CD4-positive, alpha-beta T cell treated with Interleukin-15 for 4 hours (primary cell): Measurements from ENCODE around the gene VPS13D.
"Not testable (repeated sequence)": the region's sequence is repeated elsewhere in the genome, so short reads cannot be mapped to it uniquely, and the experiment has no call there.

Experiments used
- DNase-seq: peaks from one replicate; pipeline ENCODE4 v3.0.0-alpha.2; 2020; ENCODE audit warnings: low spot score

VPS13D gene

DNA sequence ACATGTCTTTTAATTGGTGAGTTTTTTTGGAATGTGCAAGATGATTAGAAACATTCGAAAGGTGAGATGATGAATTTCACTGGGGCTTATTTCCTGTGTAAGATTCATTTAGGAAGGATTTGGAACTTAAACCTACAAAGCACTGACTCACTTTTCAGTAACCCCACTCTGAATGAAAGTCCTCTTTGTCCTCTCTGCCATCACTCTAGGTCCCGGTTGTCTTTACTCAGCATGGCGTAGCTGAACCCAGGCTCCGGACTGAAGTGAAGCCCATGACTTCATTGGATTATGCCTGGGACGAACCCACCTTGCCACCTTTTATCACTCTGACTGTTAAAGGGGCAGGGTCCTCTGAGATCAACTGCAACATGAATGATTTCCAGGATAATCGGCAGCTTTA is 139.4 kb downstream of the VPS13D start:
- DNase-seq = no peak

DNA sequence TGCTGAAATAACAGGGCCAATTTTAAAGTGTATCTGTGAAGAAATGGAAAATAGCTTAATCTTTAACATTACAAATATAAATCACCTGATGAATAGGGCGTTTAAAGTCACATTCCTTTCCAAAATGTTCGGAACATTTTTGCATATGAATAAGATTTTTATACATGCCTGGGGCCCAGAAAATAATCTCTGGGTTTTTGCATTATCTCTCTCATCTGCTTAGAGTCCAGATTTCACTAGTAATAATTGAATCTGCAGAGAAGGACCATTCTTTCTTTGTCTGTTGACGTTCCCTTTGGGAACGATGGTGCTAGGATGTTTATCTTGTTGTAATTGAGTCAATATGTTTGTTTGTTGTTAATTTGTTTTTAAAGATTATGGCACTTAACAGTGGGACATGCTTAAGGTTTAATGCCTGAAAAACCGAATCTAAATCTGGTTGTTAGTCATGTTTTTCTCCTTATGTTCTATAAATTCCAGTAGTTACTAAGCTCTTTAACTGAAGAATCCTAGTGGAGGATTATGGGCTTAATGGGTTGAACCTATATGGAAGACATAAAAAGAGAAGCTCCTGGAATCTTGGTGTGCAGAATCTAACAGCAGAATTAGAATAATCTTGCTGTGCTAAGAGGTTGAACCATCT is 140.6 kb downstream of the VPS13D start:
- DNase-seq = no peak

DNA sequence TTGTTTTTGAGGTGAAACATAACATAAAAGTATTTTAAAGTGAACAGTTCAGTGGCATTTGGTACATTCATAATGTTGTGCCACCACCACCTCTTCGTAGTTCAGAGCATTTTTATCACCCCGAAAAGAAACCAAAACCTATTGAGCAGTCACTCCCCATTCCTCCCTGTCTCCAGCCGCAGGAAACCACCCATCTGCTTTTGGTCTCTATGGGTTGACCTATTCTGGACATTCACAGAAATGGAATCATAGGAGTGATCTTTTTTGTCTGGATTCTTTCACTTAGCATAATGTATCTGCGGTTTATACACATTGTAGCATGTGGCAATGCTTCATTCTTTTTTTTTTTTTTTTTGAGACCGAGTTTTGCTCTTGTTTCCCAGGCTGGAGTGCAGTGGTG is 141.2 kb downstream of the VPS13D start:
- DNase-seq = no peak

DNA sequence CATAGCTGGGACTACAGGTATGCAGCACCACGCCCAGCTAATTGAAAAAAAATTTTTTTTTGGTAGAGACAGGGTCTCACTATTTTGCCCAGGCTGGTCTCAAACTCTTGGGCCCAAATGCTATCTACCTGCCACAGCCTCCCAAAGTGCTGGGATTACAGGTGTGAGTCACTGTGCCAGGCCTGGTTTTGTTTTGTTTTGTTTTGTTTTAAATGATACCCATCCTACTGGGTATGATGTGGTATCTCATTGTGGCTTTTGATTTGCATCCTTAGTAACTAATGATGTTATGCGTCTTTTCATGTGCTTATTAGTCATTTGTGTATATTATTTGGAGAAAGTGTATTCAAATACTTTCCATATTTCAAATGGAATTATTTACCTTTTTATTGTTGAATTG is 142.3 kb downstream of the VPS13D start:
- peak; percentile 33 for DNase-seq

DNA sequence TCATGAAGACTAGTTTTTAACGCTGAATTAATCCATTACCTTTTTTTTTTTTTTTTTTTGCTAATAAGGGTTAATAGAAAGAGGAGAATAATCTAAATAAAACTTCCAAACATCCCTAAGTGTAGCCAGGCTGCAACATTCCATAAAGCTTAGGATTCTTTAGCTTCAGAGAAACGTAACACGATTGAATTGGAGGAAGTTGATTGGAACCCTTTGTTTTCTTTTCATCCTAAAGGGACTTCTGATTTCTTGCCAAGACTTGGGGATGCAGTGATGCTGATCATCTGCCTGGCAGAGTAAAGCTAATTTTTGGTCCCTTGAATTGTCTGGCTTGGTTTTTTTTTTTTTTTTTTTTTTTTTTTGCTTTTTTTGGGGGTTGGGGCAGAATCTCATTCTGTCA is 142.9 kb downstream of the VPS13D start:
- DNase-seq = no peak

DNA sequence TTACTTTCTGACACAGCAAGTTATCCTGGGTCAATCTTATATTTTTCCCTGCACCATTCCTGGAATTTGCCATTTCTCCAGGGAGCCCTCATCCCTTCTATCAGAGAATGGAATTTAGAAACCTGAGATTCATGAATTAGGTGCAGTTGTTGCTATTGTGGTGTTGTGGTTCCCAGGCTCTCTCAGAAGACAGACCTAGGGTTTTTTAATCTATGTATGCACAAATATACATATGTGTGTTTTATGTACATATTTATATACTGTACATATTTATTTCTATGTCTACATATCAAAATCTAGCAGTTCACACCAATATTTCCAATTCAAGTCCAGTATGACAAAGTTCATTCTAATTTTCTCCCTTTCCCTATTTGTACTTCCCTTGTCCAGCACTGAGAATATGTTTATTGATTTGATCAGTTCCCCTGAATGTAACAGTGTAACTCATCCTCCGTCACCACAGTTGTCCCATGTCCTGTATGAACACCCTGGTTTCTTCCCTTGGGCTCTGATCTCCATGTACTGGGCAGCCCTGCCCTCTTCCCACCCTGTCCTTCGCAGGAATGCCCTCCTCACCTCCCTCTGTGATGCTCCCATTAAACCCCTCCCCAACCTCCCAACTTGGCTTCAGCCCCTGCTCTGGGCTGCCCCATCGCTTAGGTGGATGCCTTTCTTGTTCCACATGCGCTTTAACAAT is 145.5 kb downstream of the VPS13D start:
- DNase-seq = no peak

DNA sequence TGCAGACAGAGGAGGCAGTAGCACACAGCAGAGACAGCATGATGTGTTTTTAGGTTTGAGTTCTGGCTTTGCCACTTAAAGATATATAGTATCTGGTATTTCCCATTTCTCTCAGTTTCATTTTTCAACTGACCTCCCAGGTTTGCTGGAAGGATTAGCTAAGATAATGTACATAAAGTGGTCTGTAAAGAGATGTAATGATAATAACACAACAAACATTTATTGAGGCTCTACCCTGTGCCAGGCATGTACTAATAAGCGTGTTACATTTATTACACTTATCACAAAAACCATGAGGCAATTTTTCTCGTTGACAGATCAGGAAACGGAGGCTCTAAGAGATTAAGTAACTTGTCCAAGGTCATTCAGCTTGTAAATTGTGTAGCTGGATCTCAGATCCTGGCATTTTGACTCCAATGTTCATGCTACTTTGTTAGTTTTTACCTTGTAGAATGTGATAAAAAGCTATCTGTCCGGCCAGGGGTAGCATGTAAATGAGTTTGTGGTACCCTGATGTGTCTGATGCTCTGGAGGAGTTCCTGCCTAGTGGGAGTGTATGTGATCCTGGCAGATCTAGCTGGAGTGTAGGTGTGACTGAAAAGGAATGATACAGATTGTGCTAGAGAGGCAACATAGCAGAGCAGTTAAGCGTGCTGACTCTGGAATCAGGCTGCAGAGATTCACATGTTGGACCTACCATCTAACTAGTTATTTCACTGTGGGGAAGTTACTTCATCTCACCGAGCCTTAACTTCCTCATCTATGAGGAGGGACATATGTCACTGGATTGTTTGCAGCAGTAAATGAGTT is 146.6 kb downstream of the VPS13D start:
- DNase-seq = no peak

DNA sequence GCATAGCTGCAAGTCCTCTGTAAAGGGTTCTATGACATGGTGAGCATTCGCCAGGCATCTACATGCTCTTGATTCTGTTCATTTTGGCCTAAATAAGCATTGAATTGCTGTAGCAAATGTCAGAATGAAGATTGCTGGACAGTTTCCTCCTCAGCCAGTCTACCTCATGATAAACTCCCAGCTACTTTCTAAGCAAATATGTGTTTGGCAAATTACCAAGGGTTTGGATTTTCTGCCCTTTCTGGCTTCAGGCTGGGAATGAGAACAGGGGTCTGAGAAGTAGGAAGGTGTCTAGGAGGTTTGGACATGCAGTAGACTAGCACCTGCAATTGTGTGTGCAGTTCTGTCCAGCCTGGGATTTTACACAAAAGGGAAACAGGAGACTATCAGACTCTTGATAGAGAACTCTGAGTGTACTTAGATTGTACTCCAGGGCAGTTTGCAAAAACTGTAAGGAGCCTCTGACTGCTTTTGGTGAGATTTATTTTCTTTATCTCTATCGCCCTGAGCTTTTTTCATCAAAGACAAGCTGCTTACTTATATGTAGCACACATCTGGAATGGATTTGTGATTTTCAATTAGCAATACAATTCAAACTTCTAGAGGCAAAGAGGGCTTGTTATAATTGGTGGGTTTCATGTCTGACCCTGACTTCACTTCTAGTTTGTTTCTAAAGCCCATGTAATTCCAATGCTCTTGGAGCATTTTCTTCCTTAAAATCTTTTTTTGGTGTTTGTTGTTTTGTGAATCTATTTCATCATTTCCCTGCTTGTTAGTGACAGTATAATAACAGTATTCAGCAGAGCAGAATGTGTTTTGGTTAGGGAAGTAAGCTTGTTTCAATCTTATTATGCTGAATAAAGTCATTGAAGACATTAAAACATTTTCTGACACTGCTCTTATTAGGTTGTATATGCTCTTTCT is 150.8 kb downstream of the VPS13D start:
- no peak for DNase-seq

DNA sequence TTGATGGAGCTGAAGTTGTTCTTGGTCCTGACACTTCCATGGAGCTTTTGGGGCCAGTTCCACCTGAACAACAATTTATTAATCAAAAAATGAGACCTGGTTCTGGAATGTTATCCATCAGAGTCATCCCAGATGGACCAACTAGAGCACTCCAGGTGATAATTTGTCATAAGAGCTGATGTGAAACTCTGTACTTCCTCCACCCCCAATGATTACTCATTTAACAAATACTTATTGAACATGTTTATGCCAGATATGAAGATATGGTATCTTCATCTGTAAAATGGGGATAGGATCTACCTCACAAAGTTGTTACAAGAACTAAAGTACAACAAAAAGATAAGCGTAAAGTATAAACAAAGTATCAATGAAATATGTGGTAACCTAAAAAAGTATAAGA is 153.2 kb downstream of the VPS13D start:
- no peak for DNase-seq

DNA sequence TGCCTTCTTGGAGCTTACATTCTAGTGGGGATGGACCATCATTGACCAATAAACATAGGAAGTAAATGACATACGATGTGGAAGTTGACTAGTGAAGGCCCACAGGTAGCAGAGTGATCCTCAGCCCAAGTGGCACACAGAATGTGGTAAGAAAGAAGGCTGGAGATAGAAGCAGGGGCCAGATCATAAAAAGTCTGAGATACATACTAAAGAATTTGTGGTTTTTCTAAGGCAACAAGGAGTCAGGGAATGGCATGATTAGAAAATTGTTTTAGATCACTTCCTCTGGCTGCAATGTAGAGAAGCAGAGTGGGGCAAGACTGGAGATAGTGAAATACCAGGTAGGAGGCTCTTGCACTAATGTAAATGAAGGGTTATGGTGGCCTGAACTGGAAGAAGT is 154.0 kb downstream of the VPS13D start:
- no peak for DNase-seq

DNA sequence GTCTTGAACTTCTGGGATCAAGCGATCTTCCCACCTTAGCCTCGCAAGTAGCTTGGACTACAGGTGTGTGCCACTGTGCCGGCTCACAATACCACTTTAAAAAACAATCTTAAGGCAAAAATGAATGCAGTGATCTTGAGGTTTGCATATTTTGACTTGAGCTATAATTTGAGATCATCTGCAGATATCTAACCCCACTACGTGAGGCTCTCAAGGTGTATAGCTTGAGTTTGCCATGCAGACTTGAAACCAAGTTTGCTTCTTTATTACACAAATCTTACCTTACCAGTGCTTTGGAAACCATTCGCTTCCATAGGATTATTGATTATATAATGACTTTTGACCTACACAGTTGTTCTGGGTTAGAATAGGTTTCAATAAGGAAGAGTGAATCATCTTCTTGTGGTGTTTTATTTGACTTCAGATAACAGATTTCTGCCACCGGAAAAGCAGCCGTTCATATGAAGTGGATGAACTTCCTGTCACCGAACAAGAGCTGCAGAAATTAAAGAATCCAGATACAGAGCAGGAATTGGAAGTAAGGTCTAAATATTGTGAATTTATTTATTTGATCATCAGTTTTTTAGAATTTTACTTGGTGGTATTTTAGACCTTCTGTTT is 155.1 kb downstream of the VPS13D start:
- peak; percentile 57 for DNase-seq

DNA sequence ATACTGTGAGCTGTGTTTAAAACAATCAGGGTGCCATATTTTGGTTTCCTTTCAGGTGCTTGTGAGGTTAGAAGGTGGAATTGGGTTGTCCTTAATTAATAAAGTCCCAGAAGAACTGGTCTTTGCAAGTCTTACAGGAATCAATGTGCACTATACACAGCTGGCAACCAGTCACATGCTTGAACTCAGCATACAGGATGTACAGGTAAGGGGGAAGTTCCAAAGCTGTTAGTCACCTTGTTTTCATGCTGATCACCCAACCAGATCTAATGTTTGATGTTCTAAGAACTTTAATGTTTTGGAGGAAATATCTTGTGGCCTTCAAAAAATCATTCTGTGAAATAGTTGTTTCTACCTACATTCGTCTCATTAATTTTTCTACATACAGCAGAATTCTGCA is 156.3 kb downstream of the VPS13D start:
- DNase-seq = peak; percentile 69

DNA sequence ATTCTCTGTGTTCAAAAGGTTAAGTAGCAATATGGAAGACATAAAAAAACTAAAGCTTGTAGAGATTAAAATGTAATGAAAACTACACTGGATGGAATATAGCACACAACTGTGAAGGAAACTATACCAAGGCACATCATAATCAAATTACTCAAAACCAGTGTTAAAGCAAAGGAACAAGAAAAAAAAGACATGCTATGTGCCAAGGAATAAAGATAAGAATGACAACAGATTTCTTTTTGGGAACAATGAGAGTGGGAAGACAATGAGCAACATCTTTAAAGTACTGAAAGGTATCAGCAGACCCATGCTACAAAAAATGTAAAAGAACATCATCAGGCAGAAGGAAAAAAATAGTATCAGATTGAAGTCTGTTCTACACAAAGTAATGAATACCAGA is 157.8 kb downstream of the VPS13D start:
- DNase-seq = no peak

DNA sequence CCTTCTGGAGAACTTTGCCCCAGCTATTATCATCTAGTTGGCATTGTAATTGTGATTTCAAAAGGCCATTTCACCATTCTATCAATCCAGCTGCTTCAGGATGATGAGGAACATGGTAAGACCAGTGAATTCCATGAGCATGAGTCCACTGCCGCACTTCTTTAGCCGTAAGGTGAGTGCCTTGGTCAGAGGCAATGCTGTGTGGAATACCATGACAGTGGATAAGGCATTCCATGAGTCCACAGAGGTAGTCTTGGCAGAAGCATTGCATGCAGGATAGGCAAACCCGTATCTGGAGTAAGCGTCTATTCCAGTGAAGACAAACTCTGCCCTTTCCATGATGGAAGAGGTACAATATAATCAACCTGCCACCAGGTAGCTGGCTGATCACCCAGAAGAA is 160.5 kb downstream of the VPS13D start:
- DNase-seq = not testable (repeated sequence)

DNA sequence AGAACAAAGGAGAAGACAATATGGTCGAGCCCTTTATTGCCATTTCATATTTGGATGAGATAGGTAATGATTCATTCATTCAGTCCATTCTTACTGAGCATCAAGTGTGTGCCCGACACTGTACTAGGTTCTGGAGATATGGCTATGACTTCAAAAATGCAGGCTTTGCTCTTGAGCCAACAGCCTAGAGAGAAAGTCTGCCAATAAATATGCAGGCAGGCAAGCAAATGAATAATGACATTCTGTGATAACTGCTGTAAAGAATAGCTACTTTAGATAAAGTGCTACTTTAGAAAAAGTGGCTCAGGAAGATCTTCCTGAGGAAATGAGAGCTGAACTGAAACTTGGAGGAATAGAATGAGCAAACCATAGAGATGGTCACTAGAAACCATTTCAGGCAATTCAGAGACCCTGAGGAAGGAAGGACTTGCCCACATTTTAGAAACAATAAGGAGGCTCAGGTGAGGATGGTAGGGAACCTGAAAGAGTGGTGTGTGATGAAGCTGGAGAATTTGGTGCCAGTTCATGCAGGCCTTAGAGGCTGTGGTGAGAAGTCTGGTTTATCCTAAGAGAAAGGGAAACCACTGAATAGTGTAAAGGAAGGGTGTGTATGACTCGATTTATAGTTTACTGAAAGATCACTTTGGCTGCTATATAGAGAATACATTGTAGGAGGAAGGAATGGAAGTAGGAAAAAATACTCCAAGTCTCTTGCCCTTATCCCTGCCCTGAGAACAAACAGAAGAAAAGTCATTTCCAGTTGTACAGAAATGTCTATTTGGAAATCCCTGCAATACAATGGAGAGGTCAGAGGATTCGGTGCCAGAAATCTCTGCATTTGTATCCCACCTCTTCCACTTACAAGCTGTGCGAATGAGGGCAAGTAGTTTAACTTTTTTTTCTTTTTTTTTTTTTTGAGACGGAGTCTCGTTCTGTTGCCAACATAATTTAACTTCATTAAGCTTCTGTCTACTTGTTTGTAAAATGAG is 167.9 kb downstream of the VPS13D start:
- DNase-seq = no peak

DNA sequence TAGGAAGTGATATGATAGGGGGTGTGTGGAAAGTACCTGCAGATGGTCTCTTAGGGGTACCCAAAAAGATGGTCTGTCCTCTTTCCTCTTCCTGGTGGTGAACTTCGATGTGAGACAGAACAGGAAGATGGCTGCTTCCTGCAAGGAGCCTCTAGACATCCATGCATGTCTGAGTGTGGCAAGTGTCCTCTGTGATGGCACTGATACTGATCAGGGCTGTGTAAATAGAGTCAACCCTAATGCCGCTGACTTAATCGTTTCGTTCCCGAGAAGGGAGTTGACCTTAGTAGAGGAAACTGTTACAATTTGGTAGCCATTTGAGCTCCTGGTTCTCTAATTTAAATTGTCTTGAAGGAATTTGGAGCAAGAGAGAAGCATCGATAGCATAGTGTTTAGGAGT is 168.6 kb downstream of the VPS13D start:
- no peak for DNase-seq

DNA sequence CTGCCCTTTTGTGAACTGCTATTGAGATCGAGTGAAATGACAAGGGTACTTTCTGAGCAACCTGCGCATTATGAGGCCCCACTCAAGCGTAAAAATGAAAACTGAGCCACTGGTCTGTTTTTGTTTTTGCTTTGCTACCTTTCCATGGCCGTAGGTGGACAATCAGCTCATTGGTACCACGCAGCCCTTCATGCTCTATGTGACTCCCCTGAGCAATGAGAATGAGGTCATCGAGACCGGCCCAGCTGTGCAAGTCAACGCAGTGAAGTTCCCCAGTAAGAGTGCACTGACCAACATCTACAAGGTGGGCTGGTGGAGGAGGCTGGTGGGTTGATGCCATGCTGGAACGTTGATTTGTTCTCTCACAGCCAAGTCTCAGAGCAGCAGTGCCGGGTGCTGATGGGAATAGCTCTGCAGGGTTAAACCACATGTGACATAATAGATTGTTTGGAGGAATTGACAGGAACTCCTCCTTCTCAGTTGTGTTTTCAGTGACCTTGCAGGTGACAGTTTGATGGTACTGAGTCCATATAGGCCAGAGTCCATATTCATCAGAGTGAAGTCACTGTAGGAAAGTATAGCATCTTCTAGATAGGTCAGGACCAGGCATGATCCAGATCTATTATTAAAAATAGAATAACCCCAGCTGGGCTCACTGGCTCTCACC is 170.3 kb downstream of the VPS13D start:
- no peak for DNase-seq

DNA sequence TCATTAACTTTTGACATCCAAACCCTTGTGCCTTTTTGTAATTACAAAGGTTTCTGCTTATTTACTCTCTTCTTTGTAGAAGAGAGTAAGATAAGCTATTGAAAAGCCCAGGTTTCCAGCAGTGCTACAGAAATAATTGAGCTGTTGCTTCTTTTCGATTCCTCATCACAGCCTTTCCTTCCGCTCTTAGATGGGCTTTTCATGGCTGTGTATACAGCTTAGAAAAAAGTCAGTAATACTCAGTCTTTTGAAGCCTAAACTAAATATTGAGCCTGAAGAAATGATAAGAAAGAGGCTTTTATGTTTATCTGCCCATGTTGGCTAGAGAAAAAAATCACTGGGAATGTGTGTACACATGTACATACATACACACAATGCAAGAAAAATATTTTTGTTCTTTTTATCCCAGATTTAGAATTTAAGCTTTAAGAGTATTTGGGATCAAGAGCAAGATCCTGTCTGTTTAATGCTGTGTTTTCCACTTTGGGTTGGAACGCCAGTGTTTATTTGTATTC is 172.4 kb downstream of the VPS13D start:
- DNase-seq = no peak

DNA sequence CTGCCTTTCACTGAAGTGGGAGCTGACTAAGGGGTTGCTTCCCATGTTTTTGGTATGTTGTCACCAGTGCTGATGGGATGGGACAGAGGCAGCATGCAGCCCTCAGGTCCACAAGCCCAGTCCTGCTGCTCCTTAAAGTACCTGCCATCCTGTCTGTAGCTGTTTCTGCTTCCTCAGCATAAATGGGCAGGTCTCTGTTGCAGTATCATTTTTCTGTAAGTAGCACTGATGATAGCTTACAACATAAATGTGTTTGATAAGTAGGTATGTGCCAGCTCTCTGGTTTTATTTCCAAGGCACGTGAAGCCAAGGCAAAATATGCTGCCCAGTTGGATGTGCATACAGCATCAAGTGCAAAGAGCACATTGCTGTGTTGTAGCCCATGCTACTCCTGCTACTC is 173.0 kb downstream of the VPS13D start:
- DNase-seq = no peak

DNA sequence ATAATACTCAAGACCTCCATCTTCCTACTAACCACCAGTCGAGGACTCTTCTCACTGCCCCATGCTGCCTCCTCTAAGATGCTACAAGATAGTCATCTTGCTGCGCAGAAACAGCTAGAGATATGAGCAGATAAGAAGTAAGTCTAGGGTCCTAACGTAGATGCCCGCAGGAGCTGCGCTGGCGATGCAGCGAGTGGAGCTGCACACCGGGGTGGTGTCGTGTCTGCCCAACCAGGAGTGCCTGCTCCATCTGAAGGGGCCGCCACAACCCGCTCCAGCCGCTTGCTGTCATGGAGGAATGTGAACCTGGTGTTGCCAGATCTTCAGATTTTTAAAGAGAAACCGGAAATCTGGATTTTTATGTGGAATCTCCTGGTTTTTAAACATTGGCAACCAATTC is 175.1 kb downstream of the VPS13D start:
- DNase-seq = no peak
